Effector CD8-positive, alpha-beta T cell (primary cell): ENCODE results near the gene MDH2.
"Not testable (repeated sequence)": the region's sequence is repeated elsewhere in the genome, so short reads cannot be mapped to it uniquely, and the experiment has no call there.

Source experiments
- DNase-seq: peaks from one replicate; lab custom pipeline; 2025; lab: John Stamatoyannopoulos, UW

The MDH2 gene

DNA sequence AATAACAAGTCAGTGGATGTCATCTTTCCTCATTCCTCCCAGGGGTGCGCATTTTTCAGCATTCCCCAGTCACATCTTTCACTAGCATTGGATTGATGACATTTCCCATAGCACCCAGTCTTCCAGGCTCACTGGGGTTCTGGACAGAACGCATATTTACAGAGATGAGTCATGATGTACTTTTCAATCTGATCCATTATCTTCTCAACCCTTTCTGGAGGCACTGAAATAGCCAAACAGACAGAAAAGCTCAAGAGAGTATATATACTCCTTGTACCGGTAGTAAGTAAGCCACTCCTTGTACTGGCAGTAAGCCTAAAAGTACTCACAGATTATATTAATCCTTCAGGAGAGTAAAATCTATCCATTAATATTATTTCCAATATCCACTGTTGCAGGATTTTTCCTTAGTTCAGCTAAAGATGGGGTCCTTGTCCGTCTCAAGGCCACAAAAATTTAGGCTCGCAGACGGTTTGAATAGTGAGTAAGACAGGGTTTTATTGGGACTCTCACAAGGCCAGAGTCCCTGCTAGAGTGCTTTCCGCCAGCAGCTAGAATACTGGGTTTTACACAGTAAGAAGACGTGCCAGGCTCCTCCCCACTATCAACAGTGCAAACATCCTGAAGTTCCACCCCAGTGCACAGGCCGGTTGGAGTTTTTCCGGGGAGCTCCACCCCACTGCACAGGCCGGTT lies 60.8 kb downstream of the MDH2 start:
- DNase-seq, result no peak

- DNase-seq, result not testable (repeated sequence)
These were observed 65.2 kb downstream of the MDH2 start for GRCh38 chr7:76113042-76113630.

GRCh38 chr7:76114742-76115141 lies 66.8 kb downstream of the MDH2 start:
- not testable (repeated sequence) for DNase-seq
